ENCODE data around the gene EFTUD2.

Gene EFTUD2

DNA sequence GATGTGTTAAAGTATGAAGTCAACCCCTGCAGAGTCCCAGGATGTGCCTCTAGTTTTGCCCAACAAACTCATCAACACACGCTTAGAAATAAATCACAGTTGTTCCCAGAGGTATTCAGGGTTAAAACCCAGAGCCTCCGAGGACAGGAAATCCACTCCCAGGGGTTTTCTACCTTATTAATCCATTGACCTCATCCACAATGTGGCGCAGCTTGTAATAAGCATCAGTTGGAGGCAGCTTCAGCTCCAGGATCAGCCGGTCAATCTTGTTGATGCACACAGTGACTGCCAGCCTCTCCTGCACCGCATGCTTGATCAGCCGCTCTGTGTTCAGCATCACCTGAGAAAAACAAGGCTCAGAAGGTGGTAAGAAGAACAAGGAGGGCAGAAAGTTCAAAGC, 23.5 kb downstream of the EFTUD2 start:
- Histone ChIP-seq H4K20me1 (ENCODE audit: insufficient read depth, low read length) (no peaks in the 10 kb centered on the region), H3K4me1 (ENCODE audit: insufficient read depth, low read length, severe bottlenecking) (no peaks in the 10 kb centered on the region), H3K36me3 (ENCODE audit: insufficient read depth, low read length) (peaks cover 81% of the 10 kb centered on the region)

DNA sequence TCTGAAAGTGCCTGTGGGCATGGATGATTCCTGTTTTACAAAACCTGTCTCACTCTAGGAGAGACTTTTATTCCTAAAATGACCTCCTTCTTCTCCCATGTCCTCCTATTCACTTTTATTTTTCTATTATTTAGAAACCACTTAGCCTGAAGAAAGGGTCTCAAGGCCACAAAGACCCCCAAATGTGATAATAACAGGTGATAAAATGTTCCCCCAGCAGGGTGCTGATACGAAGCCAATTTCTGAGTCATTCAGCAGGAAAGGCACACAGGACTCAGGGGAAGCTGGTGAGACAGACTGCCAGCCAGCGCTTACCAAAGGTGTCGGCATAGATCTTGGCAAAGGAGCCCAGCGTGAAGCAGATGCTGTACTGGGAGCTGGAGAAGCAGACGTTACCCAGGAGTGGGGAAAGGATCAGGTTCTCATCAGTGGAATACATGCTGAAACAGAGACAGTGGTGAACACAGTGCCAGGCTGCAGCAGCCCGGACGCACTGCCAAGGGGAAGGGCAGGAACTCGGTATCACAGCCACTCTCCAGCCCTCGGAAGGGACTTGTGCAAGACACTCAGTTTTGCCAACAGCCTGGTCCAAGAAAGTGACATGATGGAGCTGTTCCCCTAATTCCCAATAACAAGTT, 27.0 kb downstream of the EFTUD2 start:
- TF ChIP-seq, protein P1, sequence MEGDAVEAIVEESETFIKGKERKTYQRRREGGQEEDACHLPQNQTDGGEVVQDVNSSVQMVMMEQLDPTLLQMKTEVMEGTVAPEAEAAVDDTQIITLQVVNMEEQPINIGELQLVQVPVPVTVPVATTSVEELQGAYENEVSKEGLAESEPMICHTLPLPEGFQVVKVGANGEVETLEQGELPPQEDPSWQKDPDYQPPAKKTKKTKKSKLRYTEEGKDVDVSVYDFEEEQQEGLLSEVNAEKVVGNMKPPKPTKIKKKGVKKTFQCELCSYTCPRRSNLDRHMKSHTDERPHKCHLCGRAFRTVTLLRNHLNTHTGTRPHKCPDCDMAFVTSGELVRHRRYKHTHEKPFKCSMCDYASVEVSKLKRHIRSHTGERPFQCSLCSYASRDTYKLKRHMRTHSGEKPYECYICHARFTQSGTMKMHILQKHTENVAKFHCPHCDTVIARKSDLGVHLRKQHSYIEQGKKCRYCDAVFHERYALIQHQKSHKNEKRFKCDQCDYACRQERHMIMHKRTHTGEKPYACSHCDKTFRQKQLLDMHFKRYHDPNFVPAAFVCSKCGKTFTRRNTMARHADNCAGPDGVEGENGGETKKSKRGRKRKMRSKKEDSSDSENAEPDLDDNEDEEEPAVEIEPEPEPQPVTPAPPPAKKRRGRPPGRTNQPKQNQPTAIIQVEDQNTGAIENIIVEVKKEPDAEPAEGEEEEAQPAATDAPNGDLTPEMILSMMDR (IDR thresholded peaks at IDR 0.05; ENCODE audit: low read length), result no peak
- TF ChIP-seq EZH2 (IDR thresholded peaks at IDR 0.05; ENCODE audit: borderline replicate concordance, low read length), result no peak
- Histone ChIP-seq H4K20me1 (ENCODE audit: insufficient read depth, low read length) (no peaks in the 10 kb centered on the region), H3K9me2 (ENCODE audit: low read depth, low read length) (no peaks in the 10 kb centered on the region), H3F3A (ENCODE audit: insufficient read depth, low read length) (no peaks in the 10 kb centered on the region), H3K9ac (ENCODE audit: low read length) (no peak overlapping the region), H3K79me2 (ENCODE audit: insufficient read depth, low read length) (no peaks in the 10 kb centered on the region), H3K4me2 (ENCODE audit: low read length) (no peak overlapping the region), H2AFZ (ENCODE audit: low read length) (no peak overlapping the region), H3K9me3 (ENCODE audit: low read length) (no peaks in the 10 kb centered on the region), H3K36me3 (ENCODE audit: insufficient read depth, low read length) (peaks cover 82% of the 10 kb centered on the region), H3K4me1 (ENCODE audit: insufficient read depth, low read length, severe bottlenecking) (no peaks in the 10 kb centered on the region), H3K27ac (ENCODE audit: low read depth, low read length, poor library complexity, severe bottlenecking) (no peak overlapping the region), H3K27me3 (ENCODE audit: insufficient read depth, low read length) (no peaks in the 10 kb centered on the region), H3K4me3 (ENCODE audit: low read depth, low read length, poor library complexity, severe bottlenecking) (no peak overlapping the region)

More for the DNA sequence above, 23.5 kb downstream of the EFTUD2 start:
- Histone ChIP-seq H3K9ac (ENCODE audit: low read length) (no peak overlapping the region), H3K27me3 (ENCODE audit: insufficient read depth, low read length) (no peaks in the 10 kb centered on the region), H3K9me3 (ENCODE audit: low read length) (no peaks in the 10 kb centered on the region), H3K79me2 (ENCODE audit: insufficient read depth, low read length) (no peaks in the 10 kb centered on the region), H3K9me2 (ENCODE audit: low read depth, low read length) (no peaks in the 10 kb centered on the region), H3K4me2 (ENCODE audit: low read length) (no peak overlapping the region), H3K27ac (ENCODE audit: low read depth, low read length, poor library complexity, severe bottlenecking) (no peak overlapping the region), H2AFZ (ENCODE audit: low read length) (no peak overlapping the region), H3K4me3 (ENCODE audit: low read depth, low read length, poor library complexity, severe bottlenecking) (no peak overlapping the region), H3F3A (ENCODE audit: insufficient read depth, low read length) (no peaks in the 10 kb centered on the region)
- TF ChIP-seq, protein P1 (IDR thresholded peaks at IDR 0.05; ENCODE audit: low read length), result no peak
- TF ChIP-seq EZH2 (IDR thresholded peaks at IDR 0.05; ENCODE audit: borderline replicate concordance, low read length), result no peak

DNA sequence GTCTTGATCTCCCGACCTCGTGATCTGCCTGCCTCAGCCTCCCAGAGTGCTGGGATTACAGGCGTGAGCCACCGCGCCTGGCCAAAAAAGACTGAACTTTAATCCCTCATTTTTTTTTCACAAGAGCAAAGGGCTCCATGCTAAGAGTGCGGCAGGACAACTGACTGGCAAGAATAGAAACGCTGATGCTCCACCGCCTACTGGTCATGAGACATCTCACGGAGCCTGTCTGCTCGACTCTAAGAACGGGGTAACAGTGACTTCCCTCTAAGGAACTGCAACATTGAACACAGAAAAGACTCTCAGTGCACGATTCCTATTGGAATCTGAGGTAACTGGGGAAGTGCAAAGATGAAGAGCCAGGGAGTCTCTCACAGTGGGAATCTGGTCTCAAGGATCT, 27.7 kb downstream of the EFTUD2 start:
- H3F3A ChIP-seq (ENCODE audit: insufficient read depth, low read length), result no peaks in the 10 kb centered on the region
- H3K36me3 ChIP-seq (ENCODE audit: insufficient read depth, low read length), result peaks cover 76% of the 10 kb centered on the region
- no peak overlapping the region for H3K27ac ChIP-seq (ENCODE audit: low read depth, low read length, poor library complexity, severe bottlenecking)
- H3K9ac ChIP-seq (ENCODE audit: low read length), result no peak overlapping the region
- no peak overlapping the region for H3K4me2 ChIP-seq (ENCODE audit: low read length)
- H3K27me3 ChIP-seq (ENCODE audit: insufficient read depth, low read length), result no peaks in the 10 kb centered on the region
- H3K79me2 ChIP-seq (ENCODE audit: insufficient read depth, low read length), result no peaks in the 10 kb centered on the region
- no peaks in the 10 kb centered on the region for H3K9me2 ChIP-seq (ENCODE audit: low read depth, low read length)
- no peak overlapping the region for H3K4me3 ChIP-seq (ENCODE audit: low read depth, low read length, poor library complexity, severe bottlenecking)
- no peaks in the 10 kb centered on the region for H4K20me1 ChIP-seq (ENCODE audit: insufficient read depth, low read length)
- no peaks in the 10 kb centered on the region for H3K4me1 ChIP-seq (ENCODE audit: insufficient read depth, low read length, severe bottlenecking)
- TF ChIP-seq, protein P1 (IDR thresholded peaks at IDR 0.05; ENCODE audit: low read length), result no peak
- no peaks in the 10 kb centered on the region for H3K9me3 ChIP-seq (ENCODE audit: low read length)
- H2AFZ ChIP-seq (ENCODE audit: low read length), result no peak overlapping the region
